Glomerular visceral epithelial cell (primary cell): ENCODE data around the gene IVNS1ABP.
"Not testable (repeated sequence)": the region's sequence is repeated elsewhere in the genome, so short reads cannot be mapped to it uniquely, and the experiment has no call there.

Experiments used
- DNase-seq: peaks from one replicate; pipeline ENCODE4 v3.0.0-alpha.2; 2016; ENCODE audit errors: extremely low spot score

The IVNS1ABP gene

GRCh38 chr1:185317034-185317885 lies at the start of gene IVNS1ABP:
Gene IVNS1ABP, minus strand, starts transcription at chr1:185317243. Its CDS starts 7,750 bp downstream, at chr1:185309493.
- peak; percentile 99 for DNase-seq

GRCh38 chr1:185365951-185366350 lies 48.9 kb upstream of the IVNS1ABP start:
- DNase-seq = no peak

- not testable (repeated sequence) for DNase-seq
These were observed 47.5 kb upstream of the IVNS1ABP start for GRCh38 chr1:185364528-185364927.

GRCh38 chr1:185363205-185363604 lies 46.2 kb upstream of the IVNS1ABP start:
- DNase-seq = no peak

GRCh38 chr1:185360714-185361113 lies 43.7 kb upstream of the IVNS1ABP start:
- no peak for DNase-seq

- DNase-seq = no peak
These were observed 41.9 kb upstream of the IVNS1ABP start for GRCh38 chr1:185358957-185359356.

- no peak for DNase-seq
These were observed 38.9 kb upstream of the IVNS1ABP start for GRCh38 chr1:185355947-185356346.

GRCh38 chr1:185353124-185353523 lies 36.1 kb upstream of the IVNS1ABP start:
- no peak for DNase-seq

GRCh38 chr1:185351734-185352466 lies 34.9 kb upstream of the IVNS1ABP start:
- DNase-seq = peak; percentile 25

GRCh38 chr1:185350027-185350442 lies 33.0 kb upstream of the IVNS1ABP start:
- DNase-seq = no peak

GRCh38 chr1:185349556-185349955 lies 32.5 kb upstream of the IVNS1ABP start:
- DNase-seq = no peak

- DNase-seq = no peak
These were observed 31.9 kb upstream of the IVNS1ABP start for GRCh38 chr1:185348985-185349384.

GRCh38 chr1:185348296-185348695 lies 31.3 kb upstream of the IVNS1ABP start:
- no peak for DNase-seq

- no peak for DNase-seq
These were observed 29.1 kb upstream of the IVNS1ABP start for GRCh38 chr1:185345913-185346720.

GRCh38 chr1:185343306-185343705 lies 26.3 kb upstream of the IVNS1ABP start:
- DNase-seq = no peak

GRCh38 chr1:185342672-185343259 lies 25.7 kb upstream of the IVNS1ABP start:
- no peak for DNase-seq

- DNase-seq = no peak
These were observed 25.0 kb upstream of the IVNS1ABP start for GRCh38 chr1:185342017-185342416.

- no peak for DNase-seq
These were observed 24.2 kb upstream of the IVNS1ABP start for GRCh38 chr1:185341196-185341781.

GRCh38 chr1:185338719-185339622 lies 21.9 kb upstream of the IVNS1ABP start:
- peak; percentile 22 for DNase-seq

- DNase-seq = no peak
These were observed 20.2 kb upstream of the IVNS1ABP start for GRCh38 chr1:185337246-185337645.
